NT2/D1 (cell line): Measurements from ENCODE around the gene ZIC3.

Experiments used
- SUZ12 ChIP-seq: IDR thresholded peaks from 2 replicates; pipeline ENCODE4 v1.6.1; 2011; ENCODE audit not compliant: insufficient read length, insufficient read depth; ENCODE audit errors: extremely low read depth
- YY1 ChIP-seq: IDR thresholded peaks from 2 replicates; pipeline ENCODE4 v1.6.1; 2011; ENCODE audit not compliant: insufficient read length, insufficient read depth
- ZNF274 ChIP-seq: IDR thresholded peaks from 2 replicates; pipeline ENCODE4 v1.6.1; 2011; ENCODE audit warnings: mild to moderate bottlenecking, low read depth, low read length

DNA sequence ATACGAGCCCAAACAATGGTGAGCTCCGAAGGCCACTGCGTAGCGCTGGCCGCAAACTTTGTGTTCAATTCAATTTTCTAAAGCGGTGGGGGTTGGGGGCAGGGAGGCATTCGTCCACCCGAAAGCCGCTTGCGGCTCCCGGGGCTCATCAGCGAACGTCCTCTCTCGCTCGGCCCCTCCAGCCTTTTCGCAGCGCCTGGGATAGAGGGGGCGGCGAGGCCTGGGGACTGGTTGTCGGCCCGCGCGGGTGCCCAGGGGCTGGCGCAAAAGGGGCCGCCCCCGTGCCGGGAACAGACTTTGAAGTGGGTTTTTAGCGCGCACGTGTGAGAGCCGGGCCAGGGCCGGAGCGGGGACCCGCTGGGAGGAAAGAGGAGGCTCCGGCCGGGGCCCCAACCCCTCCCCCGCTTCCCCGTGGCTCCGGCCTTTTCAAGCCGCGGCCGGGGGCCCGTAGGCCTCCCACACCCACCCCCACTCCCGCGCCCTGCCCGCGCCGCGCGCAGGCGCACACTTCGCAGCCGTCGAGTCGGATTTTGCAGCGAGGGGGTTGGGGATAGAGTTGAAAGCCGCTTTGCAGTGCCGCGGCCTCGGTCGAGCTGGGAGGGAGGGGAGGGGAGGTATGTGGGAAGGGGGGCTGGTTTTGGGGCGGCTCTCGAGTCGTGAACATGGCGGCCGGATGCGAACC, 8.3 kb downstream of the ZIC3 start:
- no peak for TF ChIP-seq YY1
- no peak for TF ChIP-seq ZNF274
- no peak for TF ChIP-seq SUZ12
